ENCODE results near the gene L3MBTL4.

- TF ChIP-seq CTCF (conservative IDR thresholded peaks at IDR 0.05) (no peak), EZH2 (IDR thresholded peaks at IDR 0.05; ENCODE audit: low read depth) (no peak)
Measured at GRCh38 chr18:6161549-6161948, 253.2 kb downstream of the L3MBTL4 start.
